ENCODE results near the gene CBX6. TPM values are rescaled to one million over a fixed set of nuclear protein-coding genes. Genes with fewer than 3 reads are reported as not detected.
A peak's percentile ranks its signal among the peaks of the same experiment; 100 is the strongest.

Gene CBX6
- polyA plus RNA-seq, 3 donors = 34.6 to 45.5 (median 44.8) TPM

DNA sequence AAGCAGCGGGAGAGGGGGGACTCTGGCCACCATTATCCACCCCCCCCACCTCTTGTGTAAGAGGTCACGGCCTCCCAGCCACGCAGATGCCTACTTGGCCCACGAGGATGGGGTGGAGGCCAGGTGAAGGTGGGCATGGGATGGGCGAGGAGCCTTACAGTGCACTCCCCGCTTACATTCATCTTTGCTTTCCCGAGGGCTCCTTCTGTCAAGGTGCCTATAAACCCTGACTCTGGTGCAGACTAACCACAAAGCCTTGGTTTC lies 41.2 kb downstream of the CBX6 start:
- no peak for DNase-seq (ENCODE audit: extremely low read depth in 1 of 11, low read depth in 9 of 11, low spot score in 4 of 11)

DNA sequence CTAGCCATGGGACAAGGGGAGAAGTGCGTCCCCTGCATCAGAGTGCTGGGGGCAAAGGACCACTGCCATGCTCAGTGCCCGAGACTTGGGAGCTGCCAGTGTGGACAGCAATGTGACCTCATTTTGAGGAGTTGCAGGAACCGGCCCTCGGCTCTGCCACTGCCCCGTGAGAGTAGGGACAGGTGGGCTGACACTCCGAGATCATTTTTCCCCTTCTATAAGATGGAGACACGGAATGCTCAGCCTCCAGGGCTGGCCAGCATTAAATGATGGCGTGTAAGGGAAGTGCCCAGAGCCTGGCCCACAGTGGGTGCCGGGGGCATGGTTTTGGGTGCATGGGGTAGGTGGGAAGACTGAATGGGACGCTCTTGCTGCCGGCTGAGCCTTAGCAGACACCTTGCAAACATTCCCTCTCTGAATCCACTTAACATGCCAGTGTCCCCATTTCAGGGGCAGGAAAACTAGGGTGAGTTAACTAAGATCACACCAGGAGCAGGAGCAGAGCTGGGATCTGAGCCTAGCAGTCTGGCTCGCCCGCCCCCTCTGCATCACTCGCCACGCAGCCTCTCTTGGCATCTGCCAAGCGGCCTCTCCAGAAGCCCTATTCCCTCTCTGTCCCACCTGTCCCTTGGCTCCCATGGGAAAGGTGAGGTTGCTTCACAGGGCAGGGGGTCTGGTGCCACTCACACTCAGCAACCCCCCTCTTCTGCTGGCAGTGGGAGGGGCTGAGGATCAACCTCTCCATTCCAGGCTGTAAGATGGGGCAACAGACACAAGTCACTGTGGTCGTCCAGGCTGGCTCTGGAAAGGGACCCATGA lies 41.8 kb downstream of the CBX6 start:
- no peak for DNase-seq (ENCODE audit: extremely low read depth in 1 of 11, low read depth in 9 of 11, low spot score in 4 of 11)

DNA sequence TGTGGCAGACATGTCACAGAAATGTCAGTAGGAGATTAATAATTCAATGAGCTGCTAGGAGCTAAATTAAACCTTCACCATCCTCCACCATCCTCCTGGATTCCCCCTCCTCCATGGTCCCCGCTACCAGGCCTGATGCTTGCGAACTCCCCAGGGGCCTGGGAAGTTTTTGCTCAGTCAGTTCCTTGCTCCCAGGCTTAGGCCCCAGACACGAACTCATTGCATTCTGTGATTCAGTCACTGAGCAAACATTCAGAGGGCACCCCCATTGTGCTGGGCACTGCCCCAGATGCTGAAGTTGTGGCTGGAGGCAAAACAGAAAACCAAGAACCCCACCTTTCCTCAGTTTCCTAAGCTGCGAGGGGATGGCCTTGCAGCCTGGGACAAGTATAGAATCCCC lies 42.5 kb downstream of the CBX6 start:
- DNase-seq (ENCODE audit: extremely low read depth in 1 of 11, low read depth in 9 of 11, low spot score in 4 of 11) = no peak

DNA sequence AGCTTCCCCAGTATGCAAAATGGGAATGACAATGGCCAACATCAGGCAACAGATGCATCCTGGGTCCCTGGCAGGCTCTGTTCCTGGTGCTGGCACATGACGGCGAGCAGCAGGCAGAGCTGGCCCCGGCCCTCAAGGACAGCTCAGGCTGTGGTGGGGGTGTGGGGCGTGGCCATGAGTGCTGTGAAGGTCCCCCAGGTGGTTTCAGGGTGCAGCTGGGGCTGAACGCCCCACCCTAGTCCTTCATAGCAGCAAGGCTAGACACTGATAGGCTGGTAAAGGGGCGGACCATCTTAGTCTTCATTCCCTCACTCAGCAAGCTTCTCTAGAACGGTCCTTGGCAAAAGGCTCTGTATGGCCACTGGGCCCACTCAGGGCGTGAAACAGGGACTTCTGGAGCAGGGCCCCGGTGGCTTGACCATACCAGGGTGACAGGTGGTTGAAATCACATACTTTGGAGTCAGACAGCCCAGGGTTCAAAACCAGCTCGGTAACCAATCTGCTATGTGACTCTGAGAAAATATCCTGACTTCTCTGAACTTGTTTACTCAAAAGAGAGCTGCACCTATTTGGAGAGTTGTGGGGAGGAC lies 43.3 kb downstream of the CBX6 start:
- DNase-seq (ENCODE audit: extremely low read depth in 1 of 11, low read depth in 9 of 11, low spot score in 4 of 11) = no peak

DNA sequence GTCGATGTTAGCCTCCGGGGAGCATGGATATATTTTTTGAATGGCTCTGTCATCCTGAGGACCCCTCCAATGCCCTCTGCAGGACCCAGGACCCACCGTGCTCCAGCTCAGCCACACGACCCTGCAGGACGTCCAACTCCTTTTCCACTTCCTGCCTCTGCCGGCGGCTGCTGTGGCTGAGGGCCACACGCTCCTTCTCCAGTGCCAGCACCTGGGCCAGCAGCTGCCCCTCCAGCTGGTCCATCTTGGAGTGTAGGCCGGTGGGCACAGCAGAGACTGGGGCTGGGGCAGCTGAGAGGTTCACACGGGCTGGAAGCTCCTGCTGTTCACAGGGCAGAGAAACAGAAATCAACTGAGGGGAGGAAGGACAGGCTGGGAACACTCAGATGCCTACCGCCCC lies 43.8 kb downstream of the CBX6 start:
- DNase-seq (ENCODE audit: extremely low read depth in 1 of 11, low read depth in 9 of 11, low spot score in 4 of 11) = no peak

DNA sequence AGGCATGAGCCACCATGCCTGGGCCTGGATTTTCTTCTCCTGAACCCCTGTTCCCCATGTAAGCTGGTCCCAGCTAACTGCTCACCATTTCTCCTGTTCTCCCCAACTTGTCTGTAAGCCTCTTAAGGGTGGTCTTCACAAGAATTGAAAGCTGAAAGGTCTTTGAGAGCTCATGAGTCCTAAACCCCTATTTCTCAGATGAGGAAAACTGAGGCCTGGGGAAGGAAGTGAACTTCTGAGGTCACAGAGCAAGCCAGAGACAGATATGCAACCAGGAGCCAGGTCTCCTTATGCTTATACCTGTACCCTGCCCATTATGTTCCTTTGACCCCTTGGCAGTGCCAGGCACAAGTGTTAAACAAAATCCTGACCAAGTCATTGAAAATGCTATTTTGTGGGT lies 44.5 kb downstream of the CBX6 start:
- DNase-seq (ENCODE audit: extremely low read depth in 1 of 11, low read depth in 9 of 11, low spot score in 4 of 11) = no peak

DNA sequence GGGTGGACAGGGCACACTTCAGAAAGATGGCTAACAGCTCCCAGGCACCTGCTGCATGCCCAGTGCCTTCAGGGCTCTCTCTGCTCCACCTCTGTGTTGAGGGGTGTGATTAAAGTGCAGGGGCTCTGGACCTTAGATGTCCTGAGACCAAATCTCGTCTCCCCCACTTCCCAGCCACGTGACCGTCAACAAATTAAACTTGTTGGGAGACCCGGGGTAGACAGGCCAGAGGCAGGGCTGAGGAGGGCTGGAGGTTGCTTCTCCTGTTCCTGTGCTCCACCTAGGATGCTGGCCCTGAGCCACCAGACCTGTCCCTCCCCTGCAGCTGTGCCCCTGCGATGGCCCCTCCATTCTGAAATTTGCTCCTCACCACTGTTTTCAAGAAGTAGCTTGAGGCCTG lies 45.2 kb downstream of the CBX6 start:
- DNase-seq (ENCODE audit: extremely low read depth in 1 of 11, low read depth in 9 of 11, low spot score in 4 of 11) = no peak

DNA sequence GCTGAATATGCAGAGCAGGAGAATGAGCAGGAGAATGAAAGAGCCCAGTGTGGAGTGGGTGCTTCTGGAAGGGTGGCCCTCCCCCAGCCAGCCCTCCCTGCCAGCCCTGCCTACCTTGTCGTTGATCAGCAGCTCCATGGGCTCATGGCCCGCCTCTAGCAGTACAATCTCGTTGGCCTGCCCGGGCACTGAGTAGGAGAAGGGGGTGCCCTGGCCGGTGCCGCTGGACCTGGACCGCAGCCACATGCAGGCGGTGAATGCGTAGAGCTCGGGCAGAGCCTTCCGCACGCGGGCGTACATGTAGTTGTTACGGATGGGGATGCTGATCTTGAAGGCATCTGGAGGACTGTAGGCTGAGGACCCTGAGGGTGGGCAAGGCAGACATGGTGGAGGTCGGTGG lies 45.6 kb downstream of the CBX6 start:
- DNase-seq (ENCODE audit: extremely low read depth in 1 of 11, low read depth in 9 of 11, low spot score in 4 of 11) = no peak

DNA sequence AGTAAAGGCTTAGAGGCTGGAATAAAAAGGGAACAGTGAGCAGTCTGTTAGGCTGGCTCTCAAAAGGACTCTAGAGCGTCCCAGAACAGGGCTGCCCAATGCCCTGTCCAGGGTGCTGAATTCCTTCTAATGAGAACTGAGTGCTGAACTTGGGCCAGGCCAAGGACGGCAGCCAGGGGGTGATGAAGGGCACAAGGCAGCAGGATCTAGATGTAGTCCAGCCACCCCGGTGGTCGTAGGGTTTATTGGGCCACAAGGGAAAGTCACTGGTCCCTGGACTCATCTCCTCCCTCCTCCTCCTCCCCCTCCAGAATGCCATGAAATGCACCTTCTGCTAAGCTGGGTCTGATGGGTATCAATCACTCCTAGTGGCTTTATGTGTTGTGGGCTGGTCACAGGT lies 47.4 kb downstream of the CBX6 start:
- peak; percentile 63 to 93 (median 83) for DNase-seq (ENCODE audit: extremely low read depth in 1 of 11, low read depth in 9 of 11, low spot score in 4 of 11)

DNA sequence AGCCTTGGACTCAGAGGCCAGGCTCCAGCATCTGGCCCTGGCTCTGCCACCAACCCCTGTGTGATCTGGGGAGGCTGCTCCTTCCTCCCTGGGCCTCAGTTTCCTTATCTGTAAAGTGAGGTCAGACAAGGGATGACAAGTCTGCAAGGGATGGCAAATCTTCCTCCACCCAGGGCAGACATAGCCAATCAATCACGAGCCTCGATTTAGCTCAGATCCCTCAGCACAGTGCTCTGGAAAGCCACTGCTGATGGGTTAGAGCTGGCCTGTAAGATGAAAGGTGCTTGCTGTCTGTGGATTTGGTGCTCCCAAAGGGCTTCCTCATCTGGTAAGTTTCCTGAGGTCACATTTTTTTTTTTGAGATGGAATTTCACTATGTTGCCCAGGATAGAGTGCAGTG lies 48.4 kb downstream of the CBX6 start:
- no peak for DNase-seq (ENCODE audit: extremely low read depth in 1 of 11, low read depth in 9 of 11, low spot score in 4 of 11)

DNA sequence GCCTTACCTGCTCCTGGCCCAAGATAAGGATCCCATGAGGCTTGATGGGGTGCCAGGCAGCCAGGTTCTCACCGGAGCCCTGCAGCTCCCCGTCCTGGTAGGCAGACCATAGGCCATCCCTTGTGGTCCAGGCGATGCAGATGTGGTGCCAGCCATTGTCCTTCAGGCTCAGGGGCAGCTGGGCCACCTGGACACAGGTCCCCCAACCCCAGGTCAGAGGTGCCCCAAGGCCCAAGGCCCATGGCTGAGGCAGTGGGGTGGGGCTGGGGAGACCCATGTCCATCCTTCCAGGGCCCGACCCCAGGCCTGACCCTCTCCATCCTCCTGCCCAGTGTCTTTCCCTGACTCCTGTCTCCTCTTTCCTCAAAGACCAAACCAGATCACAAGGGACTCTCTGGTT lies 48.9 kb downstream of the CBX6 start:
- no peak for DNase-seq (ENCODE audit: extremely low read depth in 1 of 11, low read depth in 9 of 11, low spot score in 4 of 11)

DNA sequence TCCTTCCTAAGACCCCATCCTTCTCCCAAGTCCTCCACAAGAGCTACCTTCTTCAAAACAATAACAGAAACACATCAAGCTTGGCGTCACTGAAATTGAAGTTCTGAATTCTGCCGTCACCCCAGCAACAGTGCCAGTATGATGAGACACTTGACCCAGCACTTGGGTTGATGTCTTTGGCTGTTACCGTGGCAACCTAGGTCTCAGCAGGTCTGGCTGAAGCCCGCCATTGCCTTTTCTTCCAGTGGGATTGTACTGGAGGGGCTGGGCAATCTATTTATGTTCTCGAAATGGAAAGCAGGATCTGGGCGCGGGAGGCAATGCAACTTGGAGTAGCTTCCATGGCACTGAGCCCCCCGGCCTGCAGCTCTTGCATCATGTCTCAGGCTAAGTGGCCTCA lies 52.0 kb downstream of the CBX6 start:
- DNase-seq (ENCODE audit: extremely low read depth in 1 of 11, low read depth in 9 of 11, low spot score in 4 of 11) = no peak

DNA sequence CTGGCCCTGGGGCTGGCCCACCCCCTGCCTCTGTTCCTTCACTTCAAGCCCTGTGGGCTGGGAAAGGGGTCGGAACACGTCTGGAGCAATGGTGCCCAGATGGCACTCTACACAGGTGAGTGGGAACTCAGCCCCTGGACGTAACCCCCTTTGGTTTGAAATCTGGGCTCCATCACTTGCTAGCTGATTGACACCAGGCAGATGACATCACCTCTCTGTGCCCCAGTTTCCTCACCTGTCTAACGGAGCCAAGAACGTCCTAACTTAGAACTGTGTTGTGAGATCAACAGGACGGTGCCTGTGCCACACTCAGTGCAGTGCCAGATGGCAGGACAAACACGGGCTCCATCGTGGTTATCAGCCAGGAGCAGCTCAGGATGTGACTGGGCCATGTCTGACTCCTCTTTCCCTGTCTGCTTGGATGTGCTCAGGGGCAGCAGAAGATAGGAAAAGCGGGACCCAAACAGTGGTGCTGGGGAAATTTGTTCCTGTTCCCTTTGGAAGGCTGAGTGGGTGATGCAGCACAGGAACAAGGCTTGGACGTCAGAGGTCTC lies 52.6 kb downstream of the CBX6 start:
- DNase-seq (ENCODE audit: extremely low read depth in 1 of 11, low read depth in 9 of 11, low spot score in 4 of 11) = no peak

DNA sequence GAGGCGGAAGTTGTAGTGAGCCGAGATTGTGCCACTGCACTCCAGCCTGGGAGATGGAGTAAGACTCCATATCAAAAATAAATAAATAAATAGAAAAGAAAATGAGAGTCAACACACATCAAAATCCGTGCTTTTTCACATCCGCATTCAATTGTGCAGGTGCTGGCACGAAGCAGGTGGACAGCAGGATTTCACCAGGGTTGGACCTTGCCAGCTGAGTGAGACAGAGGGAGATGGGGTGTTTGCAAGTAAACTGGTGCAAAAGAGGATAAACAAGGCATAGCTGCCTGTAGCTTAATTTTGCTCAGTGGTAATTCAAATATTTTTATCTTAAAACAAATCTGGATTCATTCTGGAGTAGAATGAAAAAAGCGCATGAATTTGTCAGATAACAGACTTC lies 54.8 kb downstream of the CBX6 start:
- DNase-seq (ENCODE audit: extremely low read depth in 1 of 11, low read depth in 9 of 11, low spot score in 4 of 11) = no peak

DNA sequence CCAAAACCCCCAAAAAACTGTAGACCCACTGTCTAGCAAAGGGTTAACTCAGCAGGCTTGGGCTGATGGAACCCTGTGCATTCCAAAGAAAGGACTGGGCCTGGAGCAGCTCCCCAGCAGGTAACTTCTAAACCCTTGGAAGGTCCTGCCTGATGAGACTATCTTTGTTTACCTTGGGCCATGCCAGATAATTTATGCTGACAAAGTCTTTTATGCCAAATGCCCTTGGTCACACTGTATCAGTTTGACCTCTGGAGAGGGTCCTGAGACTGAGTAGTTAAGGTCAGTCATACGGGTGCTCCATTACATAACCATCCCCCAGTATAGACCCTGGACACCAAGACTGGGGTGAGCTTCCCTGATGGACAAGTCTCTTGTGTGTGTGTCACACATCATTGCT lies 56.2 kb downstream of the CBX6 start:
- no peak for DNase-seq (ENCODE audit: extremely low read depth in 1 of 11, low read depth in 9 of 11, low spot score in 4 of 11)

Other genes starting within 250 kb of the CBX6 start
- 10 to 100 TPM in 1 of 3 donors, 1 to 10 TPM in 2; 5.9 to 11.6 (median 6.7) TPM for gene FAM227A, start 215.8 kb downstream of the CBX6 start, polyA plus RNA-seq (ENCODE audit: insufficient read length in 3 of 3)
- gene CBY1, start 215.6 kb downstream of the CBX6 start, polyA plus RNA-seq (ENCODE audit: insufficient read length in 3 of 3) = 10 to 100 TPM; 56.5 to 62.1 (median 58.4) TPM
- 100 to 1,000 TPM in 1 of 3 donors, 10 to 100 TPM in 2; 74.4 to 107 (median 97.4) TPM for gene TOMM22, start 190.3 kb downstream of the CBX6 start, polyA plus RNA-seq (ENCODE audit: insufficient read length in 3 of 3)
- gene JOSD1, start 171.3 kb downstream of the CBX6 start, polyA plus RNA-seq (ENCODE audit: insufficient read length in 3 of 3) = 10 to 100 TPM; 41.5 to 45.3 (median 42.6) TPM
- gene GTPBP1, start 166.3 kb downstream of the CBX6 start, polyA plus RNA-seq (ENCODE audit: insufficient read length in 3 of 3) = 10 to 100 TPM; 38.5 to 62.3 (median 51.1) TPM
- 10 to 100 TPM; 50.4 to 72.6 (median 66.3) TPM for gene SUN2, start 116.2 kb downstream of the CBX6 start, polyA plus RNA-seq (ENCODE audit: insufficient read length in 3 of 3)
- gene DNAL4, start 78.1 kb downstream of the CBX6 start, polyA plus RNA-seq (ENCODE audit: insufficient read length in 3 of 3) = 10 to 100 TPM; 32.7 to 39.7 (median 38.3) TPM
- gene NPTXR, start 28.2 kb downstream of the CBX6 start, polyA plus RNA-seq (ENCODE audit: insufficient read length in 3 of 3) = 1 to 10 TPM; 3.7 to 5.5 (median 4.3) TPM
- gene APOBEC3A, start 85.4 kb upstream of the CBX6 start, polyA plus RNA-seq (ENCODE audit: insufficient read length in 3 of 3) = under 1 TPM; 0.22 to 0.61 (median 0.42) TPM
- 1 to 10 TPM; 5.9 to 7.6 (median 6.5) TPM for gene APOBEC3B, start 110.1 kb upstream of the CBX6 start, polyA plus RNA-seq (ENCODE audit: insufficient read length in 3 of 3)
- gene APOBEC3C, start 142.0 kb upstream of the CBX6 start, polyA plus RNA-seq (ENCODE audit: insufficient read length in 3 of 3) = 10 to 100 TPM in 2 of 3 donors, 1 to 10 TPM in 1; 9.6 to 10.6 (median 10.2) TPM
- gene APOBEC3D, start 148.9 kb upstream of the CBX6 start, polyA plus RNA-seq (ENCODE audit: insufficient read length in 3 of 3) = 1 to 10 TPM in 2 of 3 donors, under 1 TPM in 1; 0.46 to 1.8 (median 1.2) TPM
- gene APOBEC3F, start 168.6 kb upstream of the CBX6 start, polyA plus RNA-seq (ENCODE audit: insufficient read length in 3 of 3) = 1 to 10 TPM; 7.6 to 9.7 (median 8.2) TPM
- gene APOBEC3G, start 205.1 kb upstream of the CBX6 start, polyA plus RNA-seq (ENCODE audit: insufficient read length in 3 of 3) = 1 to 10 TPM; 5.5 to 8.8 (median 8.3) TPM
- gene APOBEC3H, start 225.0 kb upstream of the CBX6 start, polyA plus RNA-seq (ENCODE audit: insufficient read length in 3 of 3) = under 1 TPM in 2 of 3 donors, not detected in 1; 0.13 to 0.26 TPM

All from renal cortex interstitium (tissue), 11 donors.